Heart left ventricle (tissue), 16 donors: ENCODE results near the gene HOXA9. TPM values are rescaled to one million over a fixed set of nuclear protein-coding genes. Genes with fewer than 3 reads are reported as not detected.

Experiments
- ATAC-seq, 4 donors: fragments of 200-7000 bp; cut with Tn5 transposase; one replicate each; pipeline ENCODE4 v1.9.1; 2020 to 2022; ENCODE audit warnings: moderate library complexity in 4 of 4, mild to moderate bottlenecking in 3 of 4, moderate number of reproducible peaks in 1 of 4
- DNase-seq, 5 donors: peaks; one replicate each; pipeline ENCODE4 v3.0.0-alpha.2; 2020
- H3K27ac ChIP-seq, 12 donors: fragments of 200-600 bp; sonication (generic) in 4 of 12; one replicate each; pipeline versions ENCODE4 v1.5.0 to v1.8.0; 2016 to 2022; ENCODE audit warnings: mild to moderate bottlenecking in 2 of 12
- H3K27me3 ChIP-seq, 9 donors: fragments of 200-600 bp; sonication (generic) in 2 of 9; one replicate each; pipeline versions ENCODE4 v1.5.1 to v1.8.0; 2016 to 2022; ENCODE audit warnings: mild to moderate bottlenecking in 3 of 9
- H3K36me3 ChIP-seq, 9 donors: fragments of 200-600 bp; sonication (generic) in 2 of 9; one replicate each; pipeline versions ENCODE4 v1.5.0 to v1.8.0; 2018 to 2022; ENCODE audit warnings: mild to moderate bottlenecking in 2 of 9
- H3K4me1 ChIP-seq, 12 donors: fragments of 200-600 bp; sonication (generic) in 4 of 12; one replicate each; pipeline versions ENCODE4 v1.5.0 to v1.8.0; 2016 to 2022; ENCODE audit warnings: mild to moderate bottlenecking in 3 of 12
- H3K4me3 ChIP-seq, 12 donors: fragments of 200-600 bp; sonication (generic) in 4 of 12; one replicate each; pipeline versions ENCODE4 v1.5.0 to v1.8.0; 2017 to 2022; ENCODE audit warnings: mild to moderate bottlenecking in 9 of 12, moderate library complexity in 4 of 12
- H3K9me3 ChIP-seq, 12 donors: fragments of 200-600 bp; sonication (generic) in 4 of 12; one replicate each; pipeline versions ENCODE4 v1.5.0 to v1.8.0; 2016 to 2022; ENCODE audit warnings: mild to moderate bottlenecking in 1 of 12
- POLR2A ChIP-seq, 2 donors: fragments of 450-650 bp; IDR thresholded peaks; one replicate each; pipeline ENCODE4 v1.6.1; 2017; ENCODE audit warnings: antibody characterized with exemption in 2 of 2, mild to moderate bottlenecking in 2 of 2, moderate library complexity in 2 of 2
- WGBS, 4 donors: extraction: QIAGEN DNeasy Blood & Tissue Kit in 2 of 4; methylation state at CpG; one replicate each; pipeline versions ENCODE4 v1.1.5 to v1.1.7; 2013 to 2018; 5-methylcytosine and 5-hydroxymethylcytosine counted together
- intact Hi-C, 10 donors: fragments of 100-400 bp; cut with DNase I; formaldehyde crosslinking; loops; one replicate each; pipeline versions ENCODE4 v1.11.1 to v1.14.2; 2022
- polyA plus RNA-seq, 2 donors: library from polyadenylated mRNA; stranded (reverse); fragments of 200-250 nt; gene quantifications; one replicate each; pipeline ENCODE4 v1.2.3, GENCODE V29; 2013
- total RNA-seq, 9 donors: library from RNA; depleted of rRNA in 2 of 9; stranded (reverse); fragments of >200 nt in 2 of 9; fragmentation: NEBNext Ultra II Directional in 3 of 9; extraction: Animal tissue kit (Norgen Biotek cat#: 25700) in 3 of 9; gene quantifications; one replicate each; pipeline versions ENCODE4 v1.1.0 to v1.2.4, GENCODE V29; 2016 to 2023
- TF ChIP-seq, protein P1 (sequence below), 12 donors: fragments of 200-600 bp; sonication (generic) in 4 of 12; IDR thresholded peaks; one replicate each; pipeline versions ENCODE4 v1.5.0 to v1.8.0; 2018 to 2022; ENCODE audit warnings: antibody characterized with exemption in 12 of 12, mild to moderate bottlenecking in 5 of 12
- donor health status: ischemic (EF 13 %, LVEDD 7.1; RV severe dilation, severe dysfunction).
- donor health status: healthy with polysubstance abuse.
- donor health status: DM: no; HTN: yes; CAD: no.
- donor health status: DM: no; HTN: no; CAD: no.
- donor health status: ischemic (EF 25% LVEDD 6.9; RV normal size, moderate dysfunction).
- donor health status: ischemic (EF 25% LVEDD 5.7; RV mildly dilated, moderate dysfunction).
- donor health status: healthy.
- donor health status: DM: yes; HTN: yes; CAD: no.
- donor health status: ischemic (EF 35%, LVEDD 5.7; RV mildly dilated, moderate dysfunction).
- donor health status: nonischemic (EF 11% LVEDD 7.7; RV severe dilation, severe dysfunction).
- donor health status: DM: yes; HTN: yes; CAD: no.
- donor health status: PGD.
- donor health status: ischemic (EF 29% LVEDD 5.4; RV normal size, mild dysfunction).
- donor health status: nonischemic (EF 23%, LVEDD 6.1; RV moderate dilation, normal function).

Gene HOXA9
- total and polyA plus RNA-seq, 11 donors = 0.29 TPM; not detected in 10

DNA sequence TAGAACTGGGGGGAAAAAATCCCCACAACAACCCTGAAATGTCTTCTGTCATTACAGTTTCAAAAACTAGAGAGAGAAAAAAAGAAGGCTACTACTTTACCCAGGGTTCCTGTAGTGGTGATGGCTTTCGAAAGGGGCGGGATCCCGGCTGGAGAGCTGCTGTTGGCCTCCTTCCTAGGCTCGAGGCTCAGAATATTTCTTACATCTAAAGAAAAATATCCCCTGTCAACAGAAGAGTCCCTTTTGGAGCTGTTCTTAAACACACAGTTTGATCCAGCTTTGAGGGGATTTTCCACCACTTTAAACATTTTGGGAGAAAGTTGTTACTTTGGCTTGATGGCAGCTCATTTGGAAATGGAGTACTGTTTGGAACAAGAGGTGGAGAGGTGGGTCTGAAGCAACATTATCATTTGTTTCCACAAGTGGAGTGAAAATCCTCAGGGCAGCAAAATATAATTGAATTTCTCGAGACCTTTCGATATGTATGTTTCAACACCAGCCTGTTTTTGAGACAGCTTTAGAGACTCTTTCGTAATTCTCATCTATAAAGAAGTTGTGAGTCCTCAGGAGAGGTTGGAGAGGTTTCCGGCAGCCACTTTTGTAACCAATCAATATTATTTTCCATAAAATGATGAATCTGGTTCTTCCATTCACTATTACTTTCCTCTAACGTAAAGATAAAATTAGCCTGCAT lies 29.5 kb upstream of the HOXA9 start:
- Histone ChIP-seq H3K9me3 (no peaks in the 10 kb centered on the region), H3K36me3 (no peaks in the 10 kb centered on the region), H3K27ac (peak overlapping the region in 1 of 12 donors; percentile 91), H3K4me3 (peak overlapping the region in 1 of 12 donors; percentile 4), H3K27me3 (peaks cover 83 to 98% (median 93%) of the 10 kb centered on the region in 9 donors), H3K4me1 (peaks cover 0 to 40% (median 15%) of the 10 kb centered on the region in 12 donors)
- intact Hi-C loops = loop anchor here (5.0 to 10.0 kb wide), 12 partner anchors 382 to 902 kb away; no protein-coding TSS in a partner anchor
- ATAC-seq = no peak
- no peak for DNase-seq
- TF ChIP-seq, protein P1, sequence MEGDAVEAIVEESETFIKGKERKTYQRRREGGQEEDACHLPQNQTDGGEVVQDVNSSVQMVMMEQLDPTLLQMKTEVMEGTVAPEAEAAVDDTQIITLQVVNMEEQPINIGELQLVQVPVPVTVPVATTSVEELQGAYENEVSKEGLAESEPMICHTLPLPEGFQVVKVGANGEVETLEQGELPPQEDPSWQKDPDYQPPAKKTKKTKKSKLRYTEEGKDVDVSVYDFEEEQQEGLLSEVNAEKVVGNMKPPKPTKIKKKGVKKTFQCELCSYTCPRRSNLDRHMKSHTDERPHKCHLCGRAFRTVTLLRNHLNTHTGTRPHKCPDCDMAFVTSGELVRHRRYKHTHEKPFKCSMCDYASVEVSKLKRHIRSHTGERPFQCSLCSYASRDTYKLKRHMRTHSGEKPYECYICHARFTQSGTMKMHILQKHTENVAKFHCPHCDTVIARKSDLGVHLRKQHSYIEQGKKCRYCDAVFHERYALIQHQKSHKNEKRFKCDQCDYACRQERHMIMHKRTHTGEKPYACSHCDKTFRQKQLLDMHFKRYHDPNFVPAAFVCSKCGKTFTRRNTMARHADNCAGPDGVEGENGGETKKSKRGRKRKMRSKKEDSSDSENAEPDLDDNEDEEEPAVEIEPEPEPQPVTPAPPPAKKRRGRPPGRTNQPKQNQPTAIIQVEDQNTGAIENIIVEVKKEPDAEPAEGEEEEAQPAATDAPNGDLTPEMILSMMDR (IDR thresholded peaks at IDR 0.05) = no peak
- TF ChIP-seq POLR2A (IDR thresholded peaks at IDR 0.05) = no peak
- WGBS, 4 donors = 32 to 39% (median 35%) methylated on average over 9 of the region's 9 CpGs

DNA sequence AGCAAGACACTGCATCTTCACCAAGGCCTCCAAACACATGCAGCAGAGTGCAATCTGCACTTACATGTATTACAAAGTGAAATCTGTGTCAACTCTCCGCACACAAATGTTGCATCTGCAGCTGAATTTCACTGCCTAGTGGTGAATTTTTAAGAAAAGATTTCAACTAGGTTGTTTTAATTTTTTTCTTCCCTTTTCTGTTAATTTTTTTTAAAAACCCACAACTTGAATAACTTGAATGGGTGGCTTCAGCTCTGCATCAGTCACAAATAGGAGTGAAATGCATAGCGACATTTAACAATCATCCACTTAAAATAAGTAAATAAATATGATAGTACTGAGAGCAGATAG lies 28.6 kb upstream of the HOXA9 start:
- TF ChIP-seq POLR2A (IDR thresholded peaks at IDR 0.05) = no peak
- TF ChIP-seq, protein P1 (IDR thresholded peaks at IDR 0.05) = no peak
- no peak for ATAC-seq
- Histone ChIP-seq H3K36me3 (no peaks in the 10 kb centered on the region), H3K4me3 (peak overlapping the region in 1 of 12 donors; percentile 4), H3K4me1 (peaks cover 0 to 38% (median 15%) of the 10 kb centered on the region in 12 donors), H3K27ac (peak overlapping the region in 1 of 12 donors; percentile 91), H3K9me3 (no peaks in the 10 kb centered on the region), H3K27me3 (peaks cover 85 to 100% (median 98%) of the 10 kb centered on the region in 9 donors)
- WGBS, 4 donors = 29 to 50% (median 40%) methylated on average over 2 of the region's 2 CpGs
- DNase-seq = no peak
- intact Hi-C loops = loop anchor here in 8 of 10 donors (10.0 kb wide), 5 partner anchors 591 to 901 kb away; no protein-coding TSS in a partner anchor

DNA sequence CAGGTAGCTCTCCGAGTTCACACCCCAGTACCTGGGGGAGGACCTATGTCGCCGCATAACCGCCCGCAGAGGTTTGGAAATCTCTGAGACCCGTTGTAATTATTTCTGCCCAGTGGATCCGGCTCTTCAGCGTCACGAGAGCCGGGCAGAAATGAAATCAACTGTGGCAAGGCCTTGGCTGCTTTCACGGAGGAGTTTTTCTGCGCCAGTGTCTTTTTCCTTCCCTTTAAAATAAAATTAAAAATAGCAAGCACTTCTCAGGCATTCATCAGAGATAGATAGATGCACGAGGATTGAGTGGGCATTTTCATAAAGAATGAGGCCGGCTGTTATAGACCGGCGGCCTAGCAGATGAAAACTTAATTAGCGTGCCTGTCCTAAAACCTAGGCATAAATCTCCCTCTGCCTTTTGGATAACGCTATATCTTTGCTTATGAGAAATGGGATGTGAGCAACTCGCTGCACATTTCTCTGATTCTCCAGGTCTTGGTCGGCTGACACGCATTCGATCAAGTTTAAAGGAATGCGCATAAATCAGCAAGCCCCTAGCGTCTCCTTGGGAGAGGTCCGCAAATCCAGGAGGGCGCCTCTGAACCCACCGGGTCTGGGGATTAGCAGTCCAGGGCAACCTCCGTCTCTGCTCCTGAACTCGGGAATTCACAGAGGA lies 28.1 kb upstream of the HOXA9 start:
- H3K27ac ChIP-seq = peak overlapping the region in 1 of 12 donors; percentile 91
- H3K4me3 ChIP-seq = peak overlapping the region in 8 of 12 donors; percentile 2 to 51 (median 30)
- DNase-seq (no peak), ATAC-seq (no peak)
- H3K27me3 ChIP-seq = peaks cover 85 to 100% (median 98%) of the 10 kb centered on the region in 9 donors
- WGBS, 4 donors = 12 to 21% (median 18%) methylated on average over 29 of the region's 29 CpGs
- no peaks in the 10 kb centered on the region for H3K36me3 ChIP-seq
- H3K4me1 ChIP-seq = peaks cover 0 to 38% (median 17%) of the 10 kb centered on the region in 12 donors
- TF ChIP-seq POLR2A (IDR thresholded peaks at IDR 0.05) = no peak
- TF ChIP-seq, protein P1 (IDR thresholded peaks at IDR 0.05) = no peak
- intact Hi-C loops = loop anchor here in 8 of 10 donors (10.0 kb wide), 5 partner anchors 591 to 901 kb away; no protein-coding TSS in a partner anchor
- no peaks in the 10 kb centered on the region for H3K9me3 ChIP-seq
